ENCODE measurements around the gene ISM1.

GRCh38 chr20:13301596-13301995 is 80.5 kb downstream of the ISM1 start:
- no peak for TF ChIP-seq EEA1 (CRISPR knock-in tag; IDR thresholded peaks at IDR 0.05; ENCODE audit: borderline replicate concordance)
- TF ChIP-seq AGO1 (IDR thresholded peaks at IDR 0.05; ENCODE audit: low read depth, low read length, poor library complexity, severe bottlenecking): no peak

Data from HepG2 (cell line).